Fibroblast of pulmonary artery (primary cell): ENCODE results near the gene MPIG6B.

Source experiments
- DNase-seq: peaks from one replicate; pipeline ENCODE4 v3.0.0-alpha.2; 2010; ENCODE audit warnings: low read depth
- H3K4me3 ChIP-seq: replicated peaks from 2 replicates; pipeline ENCODE4 v1.5.1; 2011; ENCODE audit warnings: low read depth, mild to moderate bottlenecking, control low read depth, low read length, moderate library complexity
- TF ChIP-seq, protein P1 (sequence below): IDR thresholded peaks from 2 replicates; pipeline ENCODE4 v1.5.1; 2011; ENCODE audit warnings: mild to moderate bottlenecking, control low read depth, low read length, inconsistent platforms; ENCODE audit errors: missing control alignments

Gene MPIG6B

GRCh38 chr6:31691078-31691463, 32.1 kb upstream of the MPIG6B start:
- TF ChIP-seq, protein P1, sequence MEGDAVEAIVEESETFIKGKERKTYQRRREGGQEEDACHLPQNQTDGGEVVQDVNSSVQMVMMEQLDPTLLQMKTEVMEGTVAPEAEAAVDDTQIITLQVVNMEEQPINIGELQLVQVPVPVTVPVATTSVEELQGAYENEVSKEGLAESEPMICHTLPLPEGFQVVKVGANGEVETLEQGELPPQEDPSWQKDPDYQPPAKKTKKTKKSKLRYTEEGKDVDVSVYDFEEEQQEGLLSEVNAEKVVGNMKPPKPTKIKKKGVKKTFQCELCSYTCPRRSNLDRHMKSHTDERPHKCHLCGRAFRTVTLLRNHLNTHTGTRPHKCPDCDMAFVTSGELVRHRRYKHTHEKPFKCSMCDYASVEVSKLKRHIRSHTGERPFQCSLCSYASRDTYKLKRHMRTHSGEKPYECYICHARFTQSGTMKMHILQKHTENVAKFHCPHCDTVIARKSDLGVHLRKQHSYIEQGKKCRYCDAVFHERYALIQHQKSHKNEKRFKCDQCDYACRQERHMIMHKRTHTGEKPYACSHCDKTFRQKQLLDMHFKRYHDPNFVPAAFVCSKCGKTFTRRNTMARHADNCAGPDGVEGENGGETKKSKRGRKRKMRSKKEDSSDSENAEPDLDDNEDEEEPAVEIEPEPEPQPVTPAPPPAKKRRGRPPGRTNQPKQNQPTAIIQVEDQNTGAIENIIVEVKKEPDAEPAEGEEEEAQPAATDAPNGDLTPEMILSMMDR, result no peak
- H3K4me3 ChIP-seq, result no peak overlapping the region
- no peak for DNase-seq

GRCh38 chr6:31691564-31692108, 31.5 kb upstream of the MPIG6B start:
- H3K4me3 ChIP-seq, result no peak overlapping the region
- DNase-seq, result no peak
- TF ChIP-seq, protein P1, result no peak

DNA sequence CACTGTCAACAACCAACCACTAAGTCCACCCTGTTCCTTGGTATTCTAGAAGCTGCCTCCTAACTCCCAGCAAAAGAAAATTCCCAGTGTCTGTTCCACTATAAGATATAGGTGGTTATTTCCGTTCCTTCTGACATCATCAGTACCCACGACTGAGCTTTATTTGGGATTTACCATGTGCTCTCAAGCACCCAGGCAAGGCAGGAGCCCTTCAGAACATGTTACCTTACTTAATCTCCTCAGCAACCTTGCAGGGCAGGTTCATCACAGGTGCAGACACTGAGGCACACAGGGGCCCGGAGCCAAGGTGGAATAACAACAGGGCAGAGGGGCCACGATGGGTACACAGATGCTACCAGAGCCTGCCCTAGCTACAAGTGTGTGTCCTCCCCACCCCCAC, 30.8 kb upstream of the MPIG6B start:
- H3K4me3 ChIP-seq, result no peak overlapping the region
- TF ChIP-seq, protein P1, result no peak
- no peak for DNase-seq

DNA sequence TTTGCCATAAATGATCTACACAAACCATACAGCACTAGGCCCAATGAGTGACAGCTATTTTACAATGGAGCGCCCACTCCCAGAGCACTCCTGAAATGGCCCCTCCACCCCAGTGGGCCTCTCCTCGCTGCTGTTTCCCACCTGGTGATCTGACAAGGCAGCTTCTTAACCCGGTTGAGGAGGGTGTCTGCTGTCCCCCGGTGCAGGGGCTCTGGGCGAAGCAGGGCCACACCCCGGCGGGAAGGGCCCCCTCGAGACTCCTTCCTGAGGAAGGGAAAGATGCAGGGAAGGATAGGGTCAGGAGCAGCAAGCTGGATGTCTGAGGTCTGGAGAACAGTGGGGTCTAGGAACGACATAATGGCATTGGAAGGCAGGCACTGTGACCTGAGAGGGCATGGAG, 30.3 kb upstream of the MPIG6B start:
- TF ChIP-seq, protein P1, result no peak
- DNase-seq, result no peak
- no peak overlapping the region for H3K4me3 ChIP-seq

DNA sequence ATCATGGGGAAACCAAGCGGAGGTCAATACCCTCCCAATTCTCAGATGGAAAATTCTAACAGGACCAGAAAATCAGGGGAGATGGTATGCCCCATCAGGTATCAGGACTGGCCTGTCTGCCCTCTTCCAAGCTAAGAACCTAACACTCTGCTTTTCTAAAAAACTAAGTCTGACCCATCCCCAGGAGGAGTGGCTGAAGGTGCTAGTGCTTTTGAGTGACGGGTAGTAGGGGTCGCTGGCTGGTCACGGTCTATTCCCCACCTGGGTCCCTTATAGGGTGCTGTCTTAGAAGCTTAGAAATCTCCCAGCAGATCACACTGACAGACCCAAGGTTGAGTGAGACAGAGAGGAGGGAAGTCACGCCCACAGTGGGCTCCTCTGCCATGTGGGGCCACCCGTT, 29.6 kb upstream of the MPIG6B start:
- H3K4me3 ChIP-seq, result no peak overlapping the region
- TF ChIP-seq, protein P1, result no peak
- no peak for DNase-seq

GRCh38 chr6:31697555-31697954, 25.6 kb upstream of the MPIG6B start:
- TF ChIP-seq, protein P1, result no peak
- H3K4me3 ChIP-seq, result no peak overlapping the region
- DNase-seq, result no peak

- TF ChIP-seq, protein P1, result no peak
- no peak overlapping the region for H3K4me3 ChIP-seq
- DNase-seq, result no peak
Observed at GRCh38 chr6:31700740-31701401, 22.3 kb upstream of the MPIG6B start.
